ENCODE measurements around the gene EPHA6.
A peak's percentile ranks its signal among the peaks of the same experiment; 100 is the strongest.

Gene EPHA6

GRCh38 chr3:96813820-96814650 lies at the start of gene EPHA6:
EPHA6 (plus strand) TSS chr3:96814594.
- peak; percentile 32 to 74 for DNase-seq

- no peak for DNase-seq
Measured at GRCh38 chr3:96776818-96777217, 37.6 kb upstream of the EPHA6 start.

GRCh38 chr3:96779810-96780209 lies 34.6 kb upstream of the EPHA6 start:
- no peak for DNase-seq

GRCh38 chr3:96796101-96796500 lies 18.3 kb upstream of the EPHA6 start:
- DNase-seq = no peak

- DNase-seq = no peak
Measured at GRCh38 chr3:96803870-96804269, 10.5 kb upstream of the EPHA6 start.

GRCh38 chr3:96806341-96806740 lies 8.1 kb upstream of the EPHA6 start:
- no peak for DNase-seq

- DNase-seq = peak; percentile 68 to 93
Measured at GRCh38 chr3:96813134-96813819, 1.1 kb upstream of the EPHA6 start.

- DNase-seq = peak in 1 of 2 experiments; percentile 27
Measured at GRCh38 chr3:96814651-96815567, 515 bp downstream of the EPHA6 start.

GRCh38 chr3:96831175-96831574 lies 16.8 kb downstream of the EPHA6 start:
- no peak for DNase-seq

- DNase-seq = no peak
Measured at GRCh38 chr3:96833301-96833700, 18.9 kb downstream of the EPHA6 start.

GRCh38 chr3:96836153-96836915 lies 21.9 kb downstream of the EPHA6 start:
- no peak for DNase-seq

GRCh38 chr3:96843505-96844203 lies 29.3 kb downstream of the EPHA6 start:
- DNase-seq = no peak

GRCh38 chr3:96844204-96844514 lies 29.8 kb downstream of the EPHA6 start:
- no peak for DNase-seq

- no peak for DNase-seq
Measured at GRCh38 chr3:96852849-96853248, 38.5 kb downstream of the EPHA6 start.

- no peak for DNase-seq
Measured at GRCh38 chr3:96860882-96861281, 46.5 kb downstream of the EPHA6 start.

GRCh38 chr3:96863129-96863740 lies 48.8 kb downstream of the EPHA6 start:
- DNase-seq = peak; percentile 6 to 63

- DNase-seq = no peak
Measured at GRCh38 chr3:96865605-96866004, 51.2 kb downstream of the EPHA6 start.

- no peak for DNase-seq
Measured at GRCh38 chr3:96869316-96869715, 54.9 kb downstream of the EPHA6 start.

GRCh38 chr3:96877510-96877909 lies 63.1 kb downstream of the EPHA6 start:
- no peak for DNase-seq

- DNase-seq = no peak
Measured at GRCh38 chr3:96900031-96900430, 85.6 kb downstream of the EPHA6 start.

GRCh38 chr3:96900566-96900965 lies 86.2 kb downstream of the EPHA6 start:
- DNase-seq = no peak

- DNase-seq = no peak
Measured at GRCh38 chr3:96915445-96915844, 101.1 kb downstream of the EPHA6 start.

All from NCI-H526 (cell line).